HG03159 (cell line): Measurements from ENCODE around the gene SLX9.

ENCODE experiments used
- ATAC-seq: cut with Tn5 transposase; IDR thresholded peaks from one replicate; pipeline ENCODE4 v1.9.1; 2021; ENCODE audit warnings: mild to moderate bottlenecking, moderate library complexity; ENCODE audit not compliant: unreplicated experiment

The SLX9 gene

DNA sequence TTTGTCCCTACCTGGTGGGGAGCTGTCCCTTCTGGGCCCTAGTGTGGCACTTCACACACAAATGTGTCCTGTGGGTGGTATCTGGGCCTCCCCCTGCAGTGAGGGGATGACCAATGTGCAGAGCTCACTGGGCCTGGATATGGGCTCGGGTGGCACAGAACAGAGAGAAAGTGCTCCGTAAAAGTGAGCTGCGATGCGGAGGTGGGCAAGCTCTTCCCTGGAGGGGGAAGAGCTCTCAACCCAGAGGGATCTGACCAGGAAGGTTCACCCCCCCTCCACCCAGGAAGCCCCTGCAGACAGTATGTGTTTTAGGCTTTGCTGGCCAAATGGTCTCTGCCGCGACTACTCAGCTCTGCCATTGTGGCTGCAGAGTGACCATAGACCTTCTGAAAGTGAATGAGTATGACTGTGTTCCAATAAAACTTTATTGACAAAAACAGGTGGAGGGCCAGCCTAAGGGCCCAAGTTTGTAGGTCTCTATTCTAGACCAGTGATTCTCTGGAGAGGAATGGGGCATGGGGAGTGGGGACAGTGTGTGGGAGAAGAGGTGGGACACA is 10.5 kb upstream of the SLX9 start:
- no peak for ATAC-seq

DNA sequence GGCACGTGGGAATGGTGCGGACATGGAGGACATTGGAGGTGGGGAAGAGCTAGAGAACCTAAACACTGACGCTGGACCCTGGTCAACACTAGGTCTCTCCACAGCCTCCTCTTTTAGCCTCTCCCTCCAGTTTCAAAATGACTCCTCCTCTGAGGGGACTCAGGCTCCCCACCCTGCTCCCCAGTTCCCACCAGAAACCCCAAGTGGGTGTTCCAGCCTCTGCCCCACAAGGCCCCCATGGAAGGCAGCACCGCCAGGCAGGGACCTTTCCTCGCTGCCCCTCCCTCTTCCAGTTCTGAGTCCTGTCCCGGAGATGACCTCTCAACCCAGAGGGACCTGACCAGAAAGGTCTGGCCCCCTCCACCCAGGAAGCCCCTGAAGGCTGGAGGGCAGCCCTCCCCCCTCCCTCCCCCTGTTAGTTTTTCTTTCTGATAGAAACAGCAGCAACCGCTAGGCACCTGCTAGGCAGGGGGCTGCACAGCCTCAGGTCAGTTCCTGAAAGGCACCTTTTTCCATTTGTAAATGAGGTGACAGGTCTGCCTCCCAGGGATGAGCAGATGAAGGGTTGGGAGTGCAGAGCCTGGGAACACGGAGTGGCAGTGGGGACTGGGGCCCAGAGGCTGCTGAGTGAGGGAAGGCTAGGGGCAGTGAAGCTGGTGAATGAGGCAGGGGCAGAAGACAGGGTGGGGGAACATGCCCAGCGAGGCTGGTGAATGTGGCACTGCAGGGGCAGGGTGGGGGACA is 9.9 kb upstream of the SLX9 start:
- no peak for ATAC-seq

DNA sequence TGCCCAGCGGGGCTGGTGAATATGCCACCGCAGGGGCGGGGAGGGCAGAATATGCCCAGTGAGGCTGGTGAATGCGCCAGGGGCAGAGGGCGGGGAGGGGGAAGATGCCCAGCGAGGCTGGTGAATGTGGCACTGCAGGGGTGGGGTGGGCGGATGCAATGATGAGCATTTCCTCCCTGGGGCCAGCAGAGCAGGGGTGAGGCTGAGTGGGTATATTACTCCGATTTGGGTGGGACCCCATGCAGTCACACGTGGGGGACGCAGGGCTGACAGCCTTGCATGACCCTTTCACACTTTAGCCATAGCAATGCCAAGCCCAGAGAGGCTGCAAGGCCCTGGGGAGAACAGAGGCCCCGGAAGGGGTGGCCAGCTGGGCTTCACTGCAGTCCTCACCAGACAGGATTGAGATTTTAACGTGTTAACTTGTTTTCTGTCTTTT is 9.3 kb upstream of the SLX9 start:
- no peak for ATAC-seq

DNA sequence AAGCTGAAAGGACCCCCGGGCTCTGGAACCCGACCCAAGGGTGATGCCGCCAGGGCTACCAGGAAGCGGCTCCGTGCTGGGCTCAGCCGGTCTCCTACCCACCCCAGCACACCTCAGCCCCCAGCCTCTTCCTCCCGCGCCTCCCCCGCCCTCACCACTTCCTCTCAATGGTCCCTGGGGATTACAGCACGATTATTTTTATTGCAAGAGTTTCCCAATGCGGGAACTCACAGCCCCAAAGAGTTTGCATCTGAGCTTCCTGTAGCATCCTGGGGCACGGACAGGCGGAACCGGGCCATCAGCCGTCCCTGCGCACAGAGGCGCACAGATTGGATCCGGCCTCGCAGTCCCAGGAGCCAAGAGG is 8.7 kb upstream of the SLX9 start:
- no peak for ATAC-seq

DNA sequence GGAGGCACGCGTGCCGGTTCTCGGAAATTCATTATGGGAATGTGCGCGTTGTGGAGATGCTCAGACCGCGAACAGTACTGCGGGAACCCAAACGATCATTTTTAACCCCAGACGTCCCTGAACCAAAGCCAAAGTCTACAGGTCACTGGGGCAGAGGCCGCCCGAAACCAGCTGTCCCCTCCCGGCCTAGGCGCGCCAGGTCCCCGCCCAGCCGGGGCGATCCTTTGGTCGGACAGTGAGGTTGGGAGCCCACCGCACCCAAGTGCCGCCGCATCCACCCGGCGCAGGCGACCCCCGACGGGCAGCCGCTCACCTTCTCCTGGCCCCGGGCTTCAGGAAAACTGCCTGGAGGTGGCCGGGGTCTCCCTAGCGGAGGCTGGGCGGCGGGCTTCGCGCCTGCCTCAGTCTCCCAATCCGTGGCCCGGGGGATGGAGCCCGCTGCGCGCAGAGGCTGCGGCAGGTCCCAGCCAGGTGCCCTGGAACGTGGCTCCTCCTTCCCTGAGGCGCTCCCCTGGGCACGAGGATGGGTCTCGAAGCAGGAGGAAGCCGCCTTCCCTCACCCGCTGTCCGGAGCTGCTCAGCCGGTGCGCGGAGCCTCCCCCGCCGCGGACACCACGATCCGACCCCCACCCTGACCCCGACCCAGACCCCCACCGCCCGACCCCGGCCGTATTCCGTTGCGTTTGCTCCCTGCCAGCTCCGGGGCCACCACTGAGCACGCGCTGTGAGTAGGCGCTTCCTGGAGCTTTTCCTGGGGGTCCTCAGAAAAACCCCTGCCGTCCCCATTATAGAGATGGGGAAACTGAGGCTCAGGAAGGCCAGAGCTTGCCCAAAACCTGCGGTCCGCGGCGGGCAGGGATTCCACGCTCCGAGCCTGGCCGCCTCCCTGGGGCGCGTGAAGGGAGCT is 8.1 kb upstream of the SLX9 start:
- no peak for ATAC-seq

DNA sequence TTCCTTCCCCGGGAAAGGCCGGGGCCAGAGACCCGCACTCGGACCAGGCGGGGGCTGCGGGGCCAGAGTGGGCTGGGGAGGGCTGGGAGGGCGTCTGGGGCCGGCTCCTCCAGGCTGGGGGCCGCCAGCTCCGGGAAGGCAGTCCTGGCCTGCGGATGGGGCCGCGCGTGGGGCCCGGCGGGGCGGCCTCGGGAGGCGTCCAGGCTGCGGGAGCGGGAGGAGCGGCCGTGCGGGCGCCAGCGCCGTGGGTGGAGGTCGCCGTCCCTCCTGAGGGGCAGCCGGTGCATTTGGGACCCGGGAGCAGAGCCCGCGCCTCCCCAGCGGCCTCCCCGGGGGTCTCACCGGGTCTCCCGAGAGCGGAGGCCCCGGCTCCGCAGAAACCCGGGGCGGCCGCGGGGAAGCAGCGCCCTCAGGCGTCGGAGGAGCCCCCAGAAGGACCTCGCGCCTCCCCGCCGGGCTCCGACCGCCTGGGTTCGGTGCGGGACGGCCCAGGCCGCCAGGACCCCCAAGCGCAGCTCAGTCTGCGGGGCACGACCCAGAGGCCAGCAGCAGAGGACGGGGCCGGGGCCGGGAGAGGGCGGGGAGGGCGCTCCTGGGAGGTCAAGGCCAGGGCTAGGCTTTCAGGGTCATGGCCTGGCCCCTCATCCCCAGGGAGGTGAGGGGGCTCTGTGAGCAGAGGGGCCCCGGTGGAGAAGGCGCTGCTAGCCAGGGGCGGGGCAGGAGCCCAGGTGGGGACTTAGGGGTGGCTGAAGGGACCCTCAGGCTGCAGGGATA is 7.2 kb upstream of the SLX9 start:
- no peak for ATAC-seq

DNA sequence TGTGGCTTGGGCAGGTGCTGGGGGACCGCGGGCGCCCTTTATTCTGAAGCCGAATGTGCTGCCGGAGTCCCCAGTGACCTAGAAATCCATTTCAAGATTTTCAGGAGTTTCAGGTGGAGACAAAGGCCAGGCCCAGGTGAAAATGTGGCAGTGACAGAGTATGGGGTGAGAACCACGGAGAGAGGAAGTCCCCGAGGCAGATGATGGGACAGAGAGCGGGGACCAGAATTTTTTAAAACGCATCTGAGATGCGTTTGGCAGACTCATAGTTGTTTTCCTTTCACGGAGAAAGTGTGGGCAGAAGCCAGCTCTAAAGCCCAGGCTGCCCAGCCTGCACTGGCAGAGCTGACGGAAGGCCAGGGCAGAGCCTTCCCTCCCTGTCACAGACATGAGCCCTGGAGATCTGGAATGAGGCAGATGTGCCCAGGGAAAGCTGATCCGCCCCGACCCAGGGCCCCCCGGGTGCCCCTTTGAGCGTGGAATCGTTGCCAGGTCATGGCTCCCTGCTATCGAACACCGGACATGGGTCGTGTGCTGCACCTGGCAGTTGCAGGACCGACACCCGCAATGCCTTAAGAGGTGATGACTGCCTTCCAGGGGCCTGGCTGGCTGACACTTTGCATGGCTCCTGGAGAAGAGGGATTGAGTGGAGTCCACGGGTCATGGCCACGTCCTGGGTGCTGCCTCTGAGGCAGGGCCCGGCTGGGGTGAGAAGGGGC is 6.5 kb upstream of the SLX9 start:
- no peak for ATAC-seq

DNA sequence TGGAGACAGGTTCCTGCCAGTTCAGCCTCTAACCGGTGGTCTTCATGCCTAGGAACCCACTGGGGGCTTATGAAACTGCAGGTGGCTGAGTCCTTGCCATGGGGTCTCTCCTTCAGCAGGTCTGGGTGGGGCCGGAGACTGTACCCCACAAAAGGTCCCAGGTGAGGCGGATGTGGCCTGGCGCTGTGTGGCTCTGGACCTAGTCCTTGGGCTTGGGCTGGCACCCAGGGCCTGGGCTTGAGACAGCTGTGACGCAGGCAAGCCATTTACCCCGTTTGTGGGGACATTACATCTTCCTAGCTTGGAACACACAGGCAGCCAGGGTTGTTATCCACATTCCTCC is 5.9 kb upstream of the SLX9 start:
- ATAC-seq, result no peak

DNA sequence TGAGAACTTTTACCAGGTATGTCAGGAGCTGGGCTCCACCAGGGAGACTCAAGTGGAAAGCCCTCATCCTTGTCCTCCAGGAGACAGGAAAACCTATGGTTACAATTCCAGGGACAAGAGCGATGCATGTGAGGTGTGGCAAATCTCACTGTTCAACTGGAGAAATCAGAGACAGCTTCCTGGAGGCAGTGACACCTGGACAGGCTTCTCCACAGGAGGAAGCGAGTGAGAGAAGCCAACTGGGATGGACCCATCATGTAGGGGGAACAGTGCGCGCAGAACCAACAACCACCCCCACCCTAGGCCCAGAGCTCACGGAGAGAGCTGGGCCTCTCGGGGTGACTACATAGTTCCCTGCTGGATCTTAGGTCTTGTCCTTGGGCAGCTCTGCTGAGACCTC is 5.6 kb upstream of the SLX9 start:
- no peak for ATAC-seq

DNA sequence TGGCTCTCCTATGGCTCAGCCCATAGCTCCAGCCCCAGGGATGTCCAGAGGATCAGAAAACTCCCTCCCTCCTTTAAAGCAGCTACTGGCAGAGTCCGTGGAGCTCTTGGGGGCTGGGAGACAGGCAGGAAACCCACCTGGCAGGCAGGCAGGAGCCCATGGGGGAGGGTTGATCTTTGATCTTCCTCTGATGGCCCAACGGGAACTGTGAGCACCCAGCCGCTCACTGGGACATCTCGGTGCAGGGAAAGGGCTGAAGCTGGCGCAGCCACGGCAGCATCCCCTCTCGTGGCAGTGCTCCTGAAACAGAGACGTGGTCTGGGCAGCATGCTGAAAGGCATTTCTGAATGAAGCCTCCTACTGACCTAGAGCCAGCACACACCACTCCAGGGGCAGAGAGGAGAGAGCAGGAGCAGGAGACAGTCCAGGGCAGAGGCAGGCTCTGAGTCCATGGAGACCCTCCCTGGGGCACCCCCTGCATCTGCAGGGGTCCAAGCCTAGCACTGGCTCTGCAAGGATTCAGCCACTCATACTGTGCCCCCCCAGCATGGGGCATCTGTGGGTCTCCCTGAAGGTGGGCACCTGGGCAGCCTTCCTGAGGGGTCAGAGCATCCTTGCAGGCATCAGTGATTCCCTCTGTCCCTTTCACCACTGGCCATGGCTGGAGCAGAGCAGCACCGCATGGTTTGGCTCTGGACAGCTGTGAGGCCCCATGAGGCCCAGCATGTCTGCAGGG is 4.9 kb upstream of the SLX9 start:
- no peak for ATAC-seq

DNA sequence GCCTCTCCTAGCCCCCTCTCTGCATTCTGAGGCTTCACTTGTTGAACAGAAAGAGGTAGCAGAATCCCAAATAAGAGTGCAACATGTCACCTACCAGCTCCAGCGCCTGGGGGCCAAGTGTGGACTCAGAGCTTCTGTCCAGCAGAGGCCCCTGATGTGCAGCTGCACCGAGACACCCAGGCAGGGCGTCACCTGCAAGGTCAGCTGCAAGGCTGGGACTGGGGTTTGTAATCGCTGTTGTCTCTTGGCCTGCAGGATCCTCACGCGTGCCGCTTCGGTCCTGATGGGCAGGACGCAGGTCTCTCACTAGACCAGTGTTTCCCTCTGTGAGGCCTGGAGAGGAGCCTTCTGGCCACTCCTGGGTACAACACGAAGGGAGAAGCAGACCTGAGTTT is 4.3 kb upstream of the SLX9 start:
- ATAC-seq, result no peak

DNA sequence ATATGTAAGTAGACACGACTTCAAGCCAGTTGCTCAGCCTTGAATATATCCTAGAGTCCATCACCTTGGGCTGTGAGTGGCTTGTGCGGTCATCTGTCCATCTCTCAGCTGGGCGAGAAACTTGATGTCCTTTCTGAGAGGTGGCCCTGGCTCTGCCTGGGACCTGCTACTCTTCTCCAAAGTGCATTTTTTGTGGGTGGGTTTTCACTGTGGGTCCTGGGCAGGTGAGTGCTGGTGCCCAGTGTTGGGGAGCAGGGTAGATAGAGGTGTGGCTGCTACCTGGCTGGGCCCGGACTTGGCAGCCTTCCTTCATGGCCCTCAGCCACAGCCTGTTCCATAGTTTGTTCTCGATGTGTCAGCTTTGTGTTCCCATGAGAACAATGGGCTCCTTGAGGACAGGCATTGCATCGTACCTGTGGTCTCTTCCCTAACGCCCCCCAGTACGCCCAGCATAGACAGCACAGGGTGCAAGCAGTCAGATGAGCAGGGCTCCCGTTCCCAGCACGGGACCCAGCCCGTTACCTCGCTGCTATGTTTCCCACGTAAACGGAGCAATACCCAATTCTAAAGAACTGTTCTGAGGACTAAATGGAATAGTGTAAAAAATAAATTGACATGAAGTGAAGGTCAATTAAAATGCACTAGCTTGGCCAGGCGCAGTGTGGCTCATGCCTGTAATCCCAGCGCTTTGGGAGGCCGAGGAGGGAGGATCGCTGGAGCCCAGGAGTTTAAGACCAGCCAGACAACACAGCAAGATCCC is 877 bp upstream of the SLX9 start:
- ATAC-seq, result no peak

DNA sequence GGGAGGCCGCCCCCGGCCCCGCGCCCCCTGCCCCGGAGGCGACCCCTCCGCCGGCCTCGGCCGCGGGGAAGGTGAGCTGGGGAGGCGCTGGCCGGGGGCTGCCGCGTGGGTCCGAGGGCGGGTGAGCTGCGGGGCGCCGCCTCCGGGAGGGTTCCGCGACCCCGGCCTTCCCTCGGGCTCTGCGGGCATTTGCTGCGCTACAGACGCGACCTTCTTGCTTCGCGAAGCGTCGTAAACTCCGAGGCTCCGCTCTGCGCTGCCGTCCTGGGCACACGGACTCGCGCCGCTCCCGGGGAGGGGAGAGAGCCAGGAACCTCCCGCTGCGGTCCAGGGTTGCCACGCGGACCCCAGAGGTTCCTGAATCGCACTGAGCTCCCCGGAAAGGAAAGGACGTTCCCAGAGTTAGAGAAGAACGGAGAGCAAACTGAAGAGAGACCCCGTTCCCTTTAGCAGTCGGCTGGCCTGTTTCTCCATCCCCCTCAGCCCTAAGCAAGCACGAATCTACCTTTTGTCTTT is 345 bp downstream of the SLX9 start:
- peak; percentile 31 for ATAC-seq

DNA sequence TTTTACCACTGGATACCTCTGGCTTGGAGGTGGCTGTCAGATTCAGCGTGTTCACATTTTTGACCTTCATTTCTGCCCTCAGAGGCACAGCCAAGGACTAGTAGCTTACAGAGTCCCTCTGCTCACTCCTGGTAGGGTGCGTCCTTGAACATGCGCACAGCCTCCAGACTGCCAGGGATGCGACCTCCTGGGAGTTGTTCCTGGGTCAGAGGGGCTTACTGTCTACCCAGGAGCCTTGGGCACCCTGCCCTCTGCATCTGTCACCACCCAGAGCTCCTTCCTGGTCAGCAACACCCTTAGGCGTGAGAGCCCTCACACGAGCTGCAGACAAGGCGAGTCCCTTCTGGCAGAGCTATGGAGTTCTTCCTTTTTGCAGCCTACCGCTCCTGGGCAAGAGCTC is 1.7 kb downstream of the SLX9 start:
- no peak for ATAC-seq

DNA sequence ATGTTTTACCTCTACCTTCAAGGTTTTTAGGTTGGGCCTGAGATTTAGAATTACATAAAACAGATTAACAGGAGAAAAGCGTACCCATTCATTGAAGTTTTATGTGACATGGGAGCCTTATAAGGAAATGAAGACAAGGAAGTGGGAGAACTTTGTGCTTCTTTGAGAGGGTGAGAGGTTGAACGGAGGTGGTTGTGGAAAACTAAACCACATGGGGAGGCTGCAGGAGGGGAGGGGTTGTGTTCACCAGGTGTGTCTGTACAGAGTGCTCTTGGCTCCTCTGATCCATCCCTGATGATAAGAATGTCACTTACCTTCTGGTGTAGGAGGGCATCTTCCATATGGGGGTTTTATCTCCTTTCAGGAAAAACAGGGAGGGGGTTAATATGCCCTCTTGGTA is 2.7 kb downstream of the SLX9 start:
- no peak for ATAC-seq

DNA sequence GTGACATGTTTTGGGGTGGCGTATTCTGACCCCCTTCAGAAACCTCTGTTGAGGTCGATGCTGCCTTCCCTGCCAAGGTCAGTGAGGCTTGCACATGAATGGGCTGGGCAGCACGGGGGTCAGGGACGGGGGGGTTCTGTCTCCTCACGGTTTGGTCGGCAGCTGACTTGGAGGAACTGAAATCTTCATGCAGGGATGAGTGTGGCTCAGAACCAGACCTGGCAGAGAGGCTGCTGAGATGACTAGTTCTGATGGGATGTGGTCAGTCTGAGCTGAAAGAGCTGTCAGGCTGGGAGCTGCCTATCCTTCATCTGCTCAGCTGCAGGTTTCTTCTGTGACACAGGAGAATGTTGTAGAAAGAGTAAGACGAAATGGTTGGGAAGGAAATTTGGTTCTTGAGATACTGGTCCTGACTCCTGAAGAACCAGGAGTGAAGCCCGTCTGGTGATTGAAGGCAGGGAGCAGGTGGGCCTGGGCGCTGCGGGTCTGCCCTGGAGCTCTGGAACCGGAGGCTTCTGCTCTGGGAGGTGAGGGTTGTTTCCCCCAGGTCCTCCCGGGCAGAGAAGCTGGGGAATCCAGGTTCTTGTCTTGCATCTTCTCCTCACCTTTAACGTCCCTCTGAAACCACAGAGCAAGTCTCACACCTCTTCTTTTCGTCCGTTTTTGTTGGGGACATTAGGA is 3.3 kb downstream of the SLX9 start:
- no peak for ATAC-seq

DNA sequence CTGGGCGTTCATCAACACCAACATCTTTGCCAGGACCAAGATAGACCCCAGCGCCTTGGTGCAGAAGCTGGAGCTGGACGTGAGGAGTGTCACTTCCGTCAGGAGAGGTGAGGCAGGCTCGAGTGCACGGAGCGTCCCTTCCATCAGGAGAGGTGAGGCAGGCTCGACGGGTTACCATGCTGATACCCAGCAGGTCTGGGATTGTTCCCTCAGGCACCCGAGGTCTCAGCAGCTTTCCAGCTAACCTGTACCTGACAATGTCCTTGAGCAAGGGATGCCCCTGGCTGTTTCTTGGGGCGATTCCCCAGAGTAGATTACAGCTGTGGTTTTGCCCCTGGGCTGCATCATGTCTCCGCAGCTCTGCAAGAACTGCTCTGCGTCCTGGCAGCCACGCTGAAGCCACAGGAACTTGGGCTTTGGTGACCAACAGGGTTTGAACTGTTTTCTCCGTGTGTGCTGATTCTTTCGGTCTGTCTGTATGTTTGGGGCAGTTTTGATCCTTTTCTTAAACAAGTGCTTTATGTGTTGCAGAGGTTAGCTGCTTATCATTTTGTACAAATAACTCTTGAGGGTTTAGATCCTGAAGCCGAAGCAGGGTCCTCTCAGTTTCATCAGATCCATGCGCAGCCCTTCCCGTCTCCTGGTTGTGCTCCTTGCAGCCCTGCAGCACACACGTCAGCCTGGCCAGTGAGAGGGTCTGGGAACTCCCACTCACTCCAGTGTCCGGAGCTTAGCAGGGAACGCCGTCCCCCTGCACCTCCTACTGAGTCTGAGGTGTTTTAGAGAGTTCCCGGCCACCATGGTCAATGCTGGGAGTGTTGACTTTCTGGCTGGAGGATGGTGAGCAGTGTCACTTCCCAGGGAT is 4.1 kb downstream of the SLX9 start:
- no peak for ATAC-seq

DNA sequence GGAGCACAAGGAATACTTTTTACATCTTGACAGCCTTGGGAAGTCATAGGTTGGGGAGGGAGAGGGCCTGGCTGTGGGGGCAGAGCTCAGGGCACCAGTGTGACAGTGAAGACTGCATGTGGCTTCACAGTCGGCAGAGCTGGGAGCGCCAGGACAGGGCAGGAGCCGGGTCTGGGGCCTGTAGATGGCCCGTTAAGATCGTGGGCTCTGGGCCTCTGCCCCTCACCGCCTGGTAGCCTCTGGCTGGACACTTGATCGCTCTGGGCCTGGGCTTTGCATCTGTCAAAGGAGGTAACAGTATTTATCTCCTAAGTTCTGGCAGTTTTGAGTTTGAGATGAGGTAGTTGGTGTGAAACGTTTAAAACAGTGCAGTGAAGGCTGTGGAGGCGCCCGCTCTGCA is 4.8 kb downstream of the SLX9 start:
- no peak for ATAC-seq
